ENCODE data around the gene SIGLEC8. TPM values are rescaled to one million over a fixed set of nuclear protein-coding genes. Genes with fewer than 3 reads are reported as not detected.
"Not testable (repeated sequence)": the region's sequence is repeated elsewhere in the genome, so short reads cannot be mapped to it uniquely, and the experiment has no call there.

Gene SIGLEC8
- total RNA-seq, 1 donor from 2014 or later = not detected

- H3K4me1 Mint-ChIP-seq (ENCODE audit: low read depth) = no peaks in the 10 kb centered on the region
- DNase-seq (ENCODE audit: low spot score, unreplicated experiment) = no peak
- H3K27ac Mint-ChIP-seq = no peak overlapping the region
- no peak overlapping the region for H3K4me3 Mint-ChIP-seq (ENCODE audit: low read depth)
- H3K9me3 Mint-ChIP-seq (ENCODE audit: low read depth) = no peaks in the 10 kb centered on the region
- peaks cover 20% of the 10 kb centered on the region for H3K27me3 Mint-ChIP-seq
- no peak for TF ChIP-seq CTCF (IDR thresholded peaks at IDR 0.05; ENCODE audit: unreplicated experiment)
- H3K36me3 Mint-ChIP-seq (ENCODE audit: insufficient read depth) = no peaks in the 10 kb centered on the region
These were observed 39.5 kb downstream of the SIGLEC8 start for GRCh38 chr19:51418707-51419106.

GRCh38 chr19:51417810-51418157, 40.5 kb downstream of the SIGLEC8 start:
- Mint-ChIP-seq H3K27me3 (peaks cover 17% of the 10 kb centered on the region), H3K27ac (no peak overlapping the region), H3K9me3 (ENCODE audit: low read depth) (no peaks in the 10 kb centered on the region), H3K36me3 (ENCODE audit: insufficient read depth) (no peaks in the 10 kb centered on the region), H3K4me1 (ENCODE audit: low read depth) (no peaks in the 10 kb centered on the region), H3K4me3 (ENCODE audit: low read depth) (no peak overlapping the region)
- no peak for TF ChIP-seq CTCF (IDR thresholded peaks at IDR 0.05; ENCODE audit: unreplicated experiment)
- no peak for DNase-seq (ENCODE audit: low spot score, unreplicated experiment)

GRCh38 chr19:51417107-51417809, 41.0 kb downstream of the SIGLEC8 start, which contains the start of gene SIGLEC10:
TSS of gene SIGLEC10 (minus strand) at chr19:51417642. CDS start at chr19:51417581, 61 bp downstream.
- peaks cover 17% of the 10 kb centered on the region for H3K27me3 Mint-ChIP-seq
- no peaks in the 10 kb centered on the region for H3K36me3 Mint-ChIP-seq (ENCODE audit: insufficient read depth)
- no peak within 1 kb of the TSS for H3K4me3 Mint-ChIP-seq (ENCODE audit: low read depth)
- H3K27ac Mint-ChIP-seq = no peak within 1 kb of the TSS
- H3K4me1 Mint-ChIP-seq (ENCODE audit: low read depth) = no peaks in the 10 kb centered on the region
- TF ChIP-seq CTCF (IDR thresholded peaks at IDR 0.05; ENCODE audit: unreplicated experiment) = no peak
- DNase-seq (ENCODE audit: low spot score, unreplicated experiment) = no peak
- no peaks in the 10 kb centered on the region for H3K9me3 Mint-ChIP-seq (ENCODE audit: low read depth)

- not testable (repeated sequence) for H3K9me3 Mint-ChIP-seq (ENCODE audit: low read depth); H3K36me3 Mint-ChIP-seq (ENCODE audit: insufficient read depth); H3K27ac Mint-ChIP-seq; H3K4me3 Mint-ChIP-seq (ENCODE audit: low read depth); H3K4me1 Mint-ChIP-seq (ENCODE audit: low read depth); DNase-seq (ENCODE audit: low spot score, unreplicated experiment)
- H3K27me3 Mint-ChIP-seq = peaks cover 17% of the 10 kb centered on the region
These were observed 41.8 kb downstream of the SIGLEC8 start for GRCh38 chr19:51416422-51416821.

- H3K4me1 Mint-ChIP-seq (ENCODE audit: low read depth) = no peaks in the 10 kb centered on the region
- H3K4me3 Mint-ChIP-seq (ENCODE audit: low read depth) = no peak overlapping the region
- H3K27me3 Mint-ChIP-seq = peaks cover 14% of the 10 kb centered on the region
- DNase-seq (ENCODE audit: low spot score, unreplicated experiment) = no peak
- no peak for TF ChIP-seq CTCF (IDR thresholded peaks at IDR 0.05; ENCODE audit: unreplicated experiment)
- H3K36me3 Mint-ChIP-seq (ENCODE audit: insufficient read depth) = no peaks in the 10 kb centered on the region
- H3K9me3 Mint-ChIP-seq (ENCODE audit: low read depth) = no peaks in the 10 kb centered on the region
- no peak overlapping the region for H3K27ac Mint-ChIP-seq
These were observed 43.1 kb downstream of the SIGLEC8 start for GRCh38 chr19:51415187-51415586.

Measured in progenitor cell of endocrine pancreas (in vitro differentiated cells).